Measurements from ENCODE around the gene ACBD6. TPM values are rescaled to one million over a fixed set of nuclear protein-coding genes. Genes with fewer than 3 reads are reported as not detected.

Gene ACBD6
- total and polyA plus RNA-seq, 4 experiments from 2014 or later, result 31.7 to 64.2 (median 44.9) TPM

DNA sequence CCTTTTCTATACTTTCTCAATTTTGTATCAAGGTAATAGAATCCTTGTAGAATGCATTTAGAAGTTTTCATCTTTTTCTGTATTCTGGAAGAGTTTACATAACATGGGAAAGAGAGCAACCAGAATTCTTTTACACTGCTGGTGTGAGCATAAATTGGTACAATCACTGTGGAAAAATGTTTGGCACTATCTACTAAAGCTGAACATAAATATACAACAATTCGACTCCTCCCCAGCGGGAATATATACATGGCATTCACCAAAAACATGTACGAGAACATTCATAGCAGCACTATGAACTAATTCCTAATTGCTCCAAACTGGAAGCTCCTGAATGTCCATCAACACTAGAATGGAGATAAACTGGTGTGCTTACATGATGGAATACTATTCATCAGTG, 1.8 kb upstream of the ACBD6 start:
- peaks cover 0 to 16% of the 10 kb centered on the region in 2 donors for H3K36me3 Mint-ChIP-seq
- no peak overlapping the region for H3K27ac ChIP-seq (ENCODE audit: low read depth, low read length)
- H3K9me3 ChIP-seq (ENCODE audit: control insufficient read depth in 1 of 2, low read length in 2 of 2), result no peaks in the 10 kb centered on the region
- no peaks in the 10 kb centered on the region for H3K27me3 Mint-ChIP-seq
- no peak overlapping the region for H3K4me3 ChIP-seq (ENCODE audit: low read length in 2 of 2)
- DNase-seq, result no peak
- peak overlapping the region in 7 of 8 donors; percentile 13 to 67 (median 38) for H3K4me3 Mint-ChIP-seq
- H3K36me3 ChIP-seq (ENCODE audit: insufficient read depth, low read length), result no peaks in the 10 kb centered on the region
- ChIA-PET CTCF (ENCODE audit: partially characterized antibody) (interaction anchor here (0.9 to 6.3 kb wide), 4 partner anchors 9 to 359 kb away, joined by 3 to 45 read pairs (median 10); no protein-coding TSS in a partner anchor), POLR2A (ENCODE audit: partially characterized antibody) (interaction anchor here (0.6 to 3.0 kb wide), 3 partner anchors 14 to 621 kb away, joined by 4 to 16 read pairs (median 12); partner anchors contain the start of genes IER5 and TOR1AIP1)
- H3K9me3 Mint-ChIP-seq, result no peaks in the 10 kb centered on the region
- intact Hi-C loops (cut with micrococcal nuclease), result loop anchor here (5.0 to 10.0 kb wide), 3 partner anchors 583 to 1479 kb away; partner anchors contain the start of genes AXDND1, FAM20B and IER5
- H3K27me3 ChIP-seq (ENCODE audit: insufficient read depth, low read length), result no peaks in the 10 kb centered on the region
- H3K4me1 Mint-ChIP-seq, result peaks cover 20 to 38% (median 30%) of the 10 kb centered on the region in 4 donors
- peak overlapping the region in 6 of 7 donors; percentile 15 to 59 (median 36) for H3K27ac Mint-ChIP-seq
- peaks cover 34% of the 10 kb centered on the region for H3K4me1 ChIP-seq (ENCODE audit: insufficient read depth, low read length)

DNA sequence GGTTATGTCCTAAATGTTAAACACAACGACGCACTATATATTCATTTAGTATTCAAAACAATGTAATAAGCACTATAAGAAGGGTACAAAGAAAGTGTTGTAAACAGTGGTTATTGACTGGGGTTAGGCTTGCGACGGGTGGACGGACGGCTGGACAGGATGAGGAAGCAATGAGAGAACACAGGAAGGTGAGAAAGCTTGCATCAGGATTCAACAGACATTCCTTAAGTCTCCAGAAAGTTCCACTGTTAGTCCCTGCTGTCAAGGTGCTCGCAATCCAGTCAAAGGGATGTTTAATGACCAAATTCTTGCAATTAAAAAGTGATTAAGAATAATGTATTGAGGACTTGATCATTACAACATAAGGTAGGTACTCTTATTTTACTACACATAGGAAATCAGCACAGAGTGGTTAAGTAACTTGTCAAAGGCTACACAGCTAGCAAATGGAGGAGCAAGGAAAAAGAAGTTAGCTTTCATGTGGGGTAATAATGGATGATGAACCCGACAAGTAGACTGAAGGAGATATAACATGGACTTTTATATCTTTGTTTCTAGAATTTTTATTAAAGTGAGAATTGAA, 994 bp upstream of the ACBD6 start:
- H3K36me3 ChIP-seq (ENCODE audit: insufficient read depth, low read length), result no peaks in the 10 kb centered on the region
- Mint-ChIP-seq H3K27me3 (no peaks in the 10 kb centered on the region), H3K4me3 (peak overlapping the region; percentile 96 to 99 (median 98)), H3K9me3 (no peaks in the 10 kb centered on the region), H3K27ac (peak overlapping the region; percentile 92 to 99 (median 97)), H3K4me1 (peaks cover 22 to 42% (median 33%) of the 10 kb centered on the region in 4 donors), H3K36me3 (peaks cover 0 to 18% of the 10 kb centered on the region in 2 donors)
- H3K9me3 ChIP-seq (ENCODE audit: control insufficient read depth in 1 of 2, low read length in 2 of 2), result no peaks in the 10 kb centered on the region
- ChIA-PET POLR2A (ENCODE audit: partially characterized antibody) (interaction anchor here (0.6 to 3.0 kb wide), 7 partner anchors 8 to 621 kb away, joined by 4 to 16 read pairs (median 5); partner anchors contain the start of genes IER5, TOR1AIP1 and XPR1), CTCF (ENCODE audit: partially characterized antibody) (interaction anchor here (0.9 to 6.3 kb wide), 5 partner anchors 9 to 360 kb away, joined by 3 to 45 read pairs (median 6); no protein-coding TSS in a partner anchor)
- DNase-seq, result no peak
- intact Hi-C loops (cut with micrococcal nuclease), result loop anchor here (2.0 to 10.0 kb wide), 4 partner anchors 519 to 1479 kb away; partner anchors contain the start of genes AXDND1, FAM20B, IER5 and STX6
- peak overlapping the region; percentile 71 for H3K27ac ChIP-seq (ENCODE audit: low read depth, low read length)
- H3K4me3 ChIP-seq (ENCODE audit: low read length in 2 of 2), result peak overlapping the region; percentile 89 to 95
- H3K27me3 ChIP-seq (ENCODE audit: insufficient read depth, low read length), result no peaks in the 10 kb centered on the region
- peaks cover 38% of the 10 kb centered on the region for H3K4me1 ChIP-seq (ENCODE audit: insufficient read depth, low read length)

DNA sequence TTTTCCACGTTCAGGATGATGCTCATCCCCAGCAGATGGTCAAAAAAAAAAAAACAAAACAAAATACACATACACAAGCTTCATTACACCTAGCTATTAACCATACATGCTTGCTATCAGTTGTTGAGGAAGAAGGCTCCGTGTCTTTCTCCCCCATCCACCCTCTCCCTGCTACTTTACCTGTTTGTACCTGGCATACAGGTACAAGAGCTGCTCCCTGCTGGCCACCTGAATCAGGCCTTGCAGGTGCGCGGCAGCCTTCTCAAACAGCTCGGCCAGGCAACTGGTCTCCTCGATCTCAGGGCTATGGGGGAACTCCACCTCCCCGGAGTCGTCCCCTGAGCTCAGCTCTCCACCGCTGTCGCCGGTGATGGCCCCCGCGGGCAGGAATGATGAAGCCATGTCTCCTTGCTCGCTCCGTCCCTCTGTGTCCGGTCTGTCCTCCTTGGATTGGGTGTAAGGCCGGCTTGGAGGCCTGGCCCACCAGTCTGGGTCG, 464 bp downstream of the ACBD6 start:
- no peak for DNase-seq
- H3K9me3 ChIP-seq (ENCODE audit: control insufficient read depth in 1 of 2, low read length in 2 of 2), result no peaks in the 10 kb centered on the region
- no peaks in the 10 kb centered on the region for H3K27me3 ChIP-seq (ENCODE audit: insufficient read depth, low read length)
- intact Hi-C loops (cut with micrococcal nuclease), result loop anchor here (1.0 to 10.0 kb wide), 6 partner anchors 129 to 1477 kb away; partner anchors contain the start of genes AXDND1, FAM20B, IER5 and STX6
- peaks cover 43% of the 10 kb centered on the region for H3K4me1 ChIP-seq (ENCODE audit: insufficient read depth, low read length)
- POLR2A ChIA-PET (ENCODE audit: partially characterized antibody), result interaction anchor here (0.6 to 3.0 kb wide), 21 partner anchors 9 to 1527 kb away, joined by 3 to 16 read pairs (median 4); partner anchors contain the start of genes IER5, MR1, QSOX1 and TOR1AIP1
- Mint-ChIP-seq H3K4me3 (peak overlapping the region; percentile 96 to 99 (median 98)), H3K27ac (peak overlapping the region; percentile 90 to 99 (median 97)), H3K36me3 (peaks cover 0 to 18% of the 10 kb centered on the region in 2 donors), H3K27me3 (no peaks in the 10 kb centered on the region), H3K9me3 (no peaks in the 10 kb centered on the region), H3K4me1 (peaks cover 25 to 42% (median 32%) of the 10 kb centered on the region in 4 donors)
- H3K4me3 ChIP-seq (ENCODE audit: low read length in 2 of 2), result peak overlapping the region; percentile 89 to 95
- H3K27ac ChIP-seq (ENCODE audit: low read depth, low read length), result peak overlapping the region; percentile 71
- H3K36me3 ChIP-seq (ENCODE audit: insufficient read depth, low read length), result no peaks in the 10 kb centered on the region
- CTCF ChIA-PET (ENCODE audit: partially characterized antibody), result interaction anchor here (1.0 to 6.3 kb wide), 9 partner anchors 9 to 640 kb away, joined by 4 to 45 read pairs (median 7); partner anchors contain the start of gene XPR1

DNA sequence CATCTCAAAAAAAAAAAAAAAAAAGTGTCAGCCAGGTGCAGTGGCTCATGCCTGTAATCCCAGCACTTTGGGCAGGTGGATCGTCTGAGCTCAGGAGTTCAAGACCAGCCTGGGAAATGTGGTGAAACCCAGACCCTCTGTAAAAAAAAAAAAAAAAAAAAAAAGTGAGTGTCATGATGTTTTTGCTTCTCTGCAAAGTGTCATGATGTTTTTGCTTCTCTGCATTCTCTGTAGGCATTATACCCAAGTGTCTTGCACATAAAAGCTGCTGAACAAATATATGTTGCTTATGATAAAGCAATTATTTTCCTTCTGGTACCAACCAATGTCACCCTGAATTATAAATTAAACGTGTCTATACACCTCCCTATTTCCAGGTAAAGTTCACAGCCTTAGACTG, 1.7 kb downstream of the ACBD6 start:
- POLR2A ChIA-PET (ENCODE audit: partially characterized antibody), result interaction anchor here (0.9 kb wide), 1 partner anchor 9 kb away, joined by 3 read pairs; no protein-coding TSS in a partner anchor

DNA sequence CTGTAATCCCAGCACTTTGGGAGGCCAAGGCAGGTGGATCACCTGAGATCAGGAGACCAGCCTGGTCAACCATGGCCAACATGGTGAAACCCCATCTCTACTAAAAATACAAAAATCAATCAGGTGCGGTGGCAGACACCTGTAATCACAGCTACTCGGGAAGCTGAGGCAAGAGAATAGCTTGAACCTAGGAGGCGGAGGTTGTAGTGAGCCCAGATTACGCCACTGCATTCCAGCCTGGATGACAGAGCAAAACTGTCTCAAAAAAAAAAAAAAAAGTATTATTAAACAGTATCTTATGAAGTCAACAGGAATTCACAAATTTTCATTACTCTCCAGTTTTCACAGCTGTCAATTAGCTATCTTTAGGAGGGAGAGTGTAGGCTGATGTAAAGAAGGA, 3.8 kb downstream of the ACBD6 start:
- H3K27me3 Mint-ChIP-seq, result no peaks in the 10 kb centered on the region
- peaks cover 32 to 61% (median 47%) of the 10 kb centered on the region in 4 donors for H3K4me1 Mint-ChIP-seq
- H3K4me3 Mint-ChIP-seq, result no peak overlapping the region
- ChIA-PET POLR2A (ENCODE audit: partially characterized antibody) (no interaction called here), CTCF (ENCODE audit: partially characterized antibody) (interaction anchor here (0.9 kb wide), 1 partner anchor 18 kb away, joined by 3 read pairs; no protein-coding TSS in a partner anchor)
- H3K27me3 ChIP-seq (ENCODE audit: insufficient read depth, low read length), result no peaks in the 10 kb centered on the region
- H3K36me3 ChIP-seq (ENCODE audit: insufficient read depth, low read length), result peaks cover 3% of the 10 kb centered on the region
- H3K9me3 Mint-ChIP-seq, result no peaks in the 10 kb centered on the region
- DNase-seq, result no peak
- H3K4me3 ChIP-seq (ENCODE audit: low read length in 2 of 2), result no peak overlapping the region
- H3K27ac ChIP-seq (ENCODE audit: low read depth, low read length), result no peak overlapping the region
- no peaks in the 10 kb centered on the region for H3K9me3 ChIP-seq (ENCODE audit: control insufficient read depth in 1 of 2, low read length in 2 of 2)
- H3K27ac Mint-ChIP-seq, result no peak overlapping the region
- peaks cover 12 to 34% of the 10 kb centered on the region in 2 donors for H3K36me3 Mint-ChIP-seq
- H3K4me1 ChIP-seq (ENCODE audit: insufficient read depth, low read length), result peaks cover 42% of the 10 kb centered on the region
- intact Hi-C loops (cut with micrococcal nuclease), result no loop called here

More for the DNA sequence above, 1.7 kb downstream of the ACBD6 start:
- H3K4me3 Mint-ChIP-seq, result peak overlapping the region; percentile 42 to 99 (median 74)
- no peak for DNase-seq
- H3K27me3 Mint-ChIP-seq, result no peaks in the 10 kb centered on the region
- H3K36me3 Mint-ChIP-seq, result peaks cover 0 to 22% of the 10 kb centered on the region in 2 donors
- Histone ChIP-seq H3K27me3 (ENCODE audit: insufficient read depth, low read length) (no peaks in the 10 kb centered on the region), H3K9me3 (ENCODE audit: control insufficient read depth in 1 of 2, low read length in 2 of 2) (no peaks in the 10 kb centered on the region), H3K4me1 (ENCODE audit: insufficient read depth, low read length) (peaks cover 43% of the 10 kb centered on the region), H3K36me3 (ENCODE audit: insufficient read depth, low read length) (no peaks in the 10 kb centered on the region), H3K4me3 (ENCODE audit: low read length in 2 of 2) (no peak overlapping the region), H3K27ac (ENCODE audit: low read depth, low read length) (no peak overlapping the region)
- no peaks in the 10 kb centered on the region for H3K9me3 Mint-ChIP-seq
- intact Hi-C loops (cut with micrococcal nuclease), result loop anchor here (5.0 to 10.0 kb wide), 3 partner anchors 587 to 1476 kb away; partner anchors contain the start of genes AXDND1, FAM20B and IER5
- CTCF ChIA-PET (ENCODE audit: partially characterized antibody), result interaction anchor here (0.7 to 3.1 kb wide), 9 partner anchors 12 to 203 kb away, joined by 3 to 20 read pairs (median 4); partner anchors contain the start of gene XPR1
- peak overlapping the region in 3 of 7 donors; percentile 19 to 72 (median 71) for H3K27ac Mint-ChIP-seq
- H3K4me1 Mint-ChIP-seq, result peaks cover 30 to 49% (median 40%) of the 10 kb centered on the region in 4 donors

DNA sequence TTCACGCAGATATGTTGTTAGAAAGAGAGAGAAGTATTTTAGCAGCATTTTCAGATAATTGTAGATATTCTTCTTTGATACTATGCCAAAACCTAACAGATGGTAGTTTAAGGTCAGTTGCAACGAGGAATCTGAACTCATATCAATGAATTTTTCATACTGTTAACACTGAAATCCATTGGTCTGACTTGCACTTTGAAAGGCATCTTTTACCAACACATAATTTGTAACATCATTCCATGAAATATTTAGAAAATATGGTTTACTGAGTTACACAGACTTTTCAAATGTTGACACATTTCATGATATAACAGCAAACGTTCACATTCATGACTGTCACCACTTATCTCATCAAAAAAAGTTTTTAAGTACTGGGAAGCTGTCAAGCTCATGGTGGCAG, 4.6 kb downstream of the ACBD6 start:
- no peak for DNase-seq
- intact Hi-C loops (cut with micrococcal nuclease), result no loop called here
- no peaks in the 10 kb centered on the region for H3K9me3 Mint-ChIP-seq

More for the DNA sequence above, 4.6 kb downstream of the ACBD6 start:
- Mint-ChIP-seq H3K36me3 (peaks cover 16 to 37% of the 10 kb centered on the region in 2 donors), H3K27ac (no peak overlapping the region), H3K4me3 (no peak overlapping the region), H3K4me1 (peaks cover 27 to 54% (median 44%) of the 10 kb centered on the region in 4 donors), H3K27me3 (no peaks in the 10 kb centered on the region)
- no peak overlapping the region for H3K27ac ChIP-seq (ENCODE audit: low read depth, low read length)
- POLR2A ChIA-PET (ENCODE audit: partially characterized antibody), result no interaction called here
- H3K4me3 ChIP-seq (ENCODE audit: low read length in 2 of 2), result no peak overlapping the region
- CTCF ChIA-PET (ENCODE audit: partially characterized antibody), result no interaction called here
- peaks cover 3% of the 10 kb centered on the region for H3K36me3 ChIP-seq (ENCODE audit: insufficient read depth, low read length)
- peaks cover 37% of the 10 kb centered on the region for H3K4me1 ChIP-seq (ENCODE audit: insufficient read depth, low read length)
- H3K9me3 ChIP-seq (ENCODE audit: control insufficient read depth in 1 of 2, low read length in 2 of 2), result no peaks in the 10 kb centered on the region
- no peaks in the 10 kb centered on the region for H3K27me3 ChIP-seq (ENCODE audit: insufficient read depth, low read length)

All from CD4-positive, alpha-beta memory T cell (primary cell).